Measurements from ENCODE around the gene TUBGCP6.

TUBGCP6 gene, protein sequence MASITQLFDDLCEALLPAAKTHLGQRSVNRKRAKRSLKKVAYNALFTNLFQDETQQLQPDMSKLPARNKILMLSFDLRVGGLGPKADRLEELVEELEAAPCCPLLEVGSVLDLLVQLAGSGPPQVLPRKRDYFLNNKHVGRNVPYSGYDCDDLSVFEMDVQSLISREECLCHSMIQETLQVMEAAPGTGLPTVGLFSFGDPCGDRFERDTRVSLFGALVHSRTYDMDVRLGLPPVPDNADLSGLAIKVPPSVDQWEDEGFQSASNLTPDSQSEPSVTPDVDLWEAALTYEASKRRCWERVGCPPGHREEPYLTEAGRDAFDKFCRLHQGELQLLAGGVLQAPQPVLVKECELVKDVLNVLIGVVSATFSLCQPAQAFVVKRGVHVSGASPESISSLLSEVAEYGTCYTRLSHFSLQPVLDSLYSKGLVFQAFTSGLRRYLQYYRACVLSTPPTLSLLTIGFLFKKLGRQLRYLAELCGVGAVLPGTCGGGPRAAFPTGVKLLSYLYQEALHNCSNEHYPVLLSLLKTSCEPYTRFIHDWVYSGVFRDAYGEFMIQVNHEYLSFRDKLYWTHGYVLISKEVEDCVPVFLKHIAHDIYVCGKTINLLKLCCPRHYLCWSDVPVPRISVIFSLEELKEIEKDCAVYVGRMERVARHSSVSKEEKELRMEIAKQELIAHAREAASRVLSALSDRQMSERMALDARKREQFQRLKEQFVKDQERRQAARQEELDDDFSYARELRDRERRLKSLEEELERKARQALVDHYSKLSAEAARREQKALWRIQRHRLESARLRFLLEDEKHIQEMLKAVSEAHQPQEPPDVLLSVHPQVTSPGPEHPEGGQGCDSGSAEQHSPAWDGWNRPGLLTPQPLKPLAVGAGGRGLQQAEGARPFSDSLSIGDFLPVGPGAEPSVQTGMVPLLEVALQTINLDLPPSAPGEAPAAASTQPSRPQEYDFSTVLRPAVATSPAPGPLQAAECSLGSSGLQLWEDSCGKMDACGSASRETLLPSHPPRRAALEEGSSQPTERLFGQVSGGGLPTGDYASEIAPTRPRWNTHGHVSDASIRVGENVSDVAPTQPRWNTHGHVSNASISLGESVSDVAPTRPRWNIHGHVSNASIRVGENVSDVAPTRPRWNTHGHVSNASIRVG (N-terminal part only)

DNA sequence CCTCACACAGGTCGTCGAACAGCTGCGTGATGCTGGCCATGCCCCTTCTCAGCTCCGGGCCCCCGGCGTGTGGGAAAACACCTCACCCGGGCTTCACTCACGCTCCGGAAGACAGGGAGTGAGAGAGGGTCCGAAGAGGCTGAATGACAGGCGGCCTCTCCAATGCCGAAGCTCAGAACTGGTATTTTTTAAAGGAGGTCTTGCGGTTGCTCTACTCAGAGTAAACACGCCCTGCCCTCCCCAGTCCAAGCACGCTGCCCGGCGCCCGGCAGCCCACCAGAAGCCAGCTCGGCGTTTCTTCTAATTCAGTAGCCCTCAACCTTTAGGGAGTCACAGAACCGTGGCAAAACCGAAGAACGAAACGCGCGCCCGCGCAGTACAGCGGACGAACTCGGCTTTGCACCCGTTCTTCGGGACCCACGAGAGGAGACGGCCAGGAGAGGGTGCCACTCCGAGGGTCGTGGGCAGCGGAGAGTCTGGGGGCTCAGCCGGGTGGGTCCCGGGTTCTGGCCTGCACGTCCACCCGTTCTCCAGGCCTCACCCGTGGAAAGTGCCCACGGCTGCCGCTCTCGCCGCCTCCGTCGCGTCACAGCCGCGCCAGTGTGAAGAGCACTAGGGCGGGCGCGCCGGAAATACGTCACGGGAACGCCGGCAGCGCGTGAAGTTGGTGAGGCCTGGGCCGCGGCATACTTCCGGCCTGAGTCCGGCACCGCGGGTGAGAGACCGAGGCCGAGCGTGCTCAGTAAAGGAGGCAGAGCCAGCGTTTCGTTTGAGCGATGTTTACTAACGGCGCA, at the start of gene TUBGCP6:
TSS of gene TUBGCP6 (minus strand) at position 604 of the 794 bp plus-strand sequence. CDS start at position 40, 564 bp downstream.
- DNase-seq (ENCODE audit: low spot score) = peak; percentile 93

DNA sequence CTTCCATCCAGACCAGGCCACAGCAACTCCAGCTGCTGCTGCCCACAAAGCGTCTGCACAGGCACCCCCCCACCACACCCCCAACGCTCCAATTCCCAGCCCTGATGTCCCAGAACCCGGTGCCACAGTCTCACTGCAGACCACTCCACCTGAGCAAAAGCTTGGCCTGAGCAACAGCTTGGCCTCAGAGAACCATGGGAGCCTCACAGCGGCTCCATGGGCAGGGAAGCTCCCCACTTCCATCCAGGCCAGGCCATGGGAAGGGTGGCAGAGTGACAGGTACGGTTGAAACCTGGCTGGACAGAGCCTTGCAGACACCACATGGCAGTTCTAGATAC, 49.5 kb upstream of the TUBGCP6 start:
- DNase-seq (ENCODE audit: low spot score) = no peak

DNA sequence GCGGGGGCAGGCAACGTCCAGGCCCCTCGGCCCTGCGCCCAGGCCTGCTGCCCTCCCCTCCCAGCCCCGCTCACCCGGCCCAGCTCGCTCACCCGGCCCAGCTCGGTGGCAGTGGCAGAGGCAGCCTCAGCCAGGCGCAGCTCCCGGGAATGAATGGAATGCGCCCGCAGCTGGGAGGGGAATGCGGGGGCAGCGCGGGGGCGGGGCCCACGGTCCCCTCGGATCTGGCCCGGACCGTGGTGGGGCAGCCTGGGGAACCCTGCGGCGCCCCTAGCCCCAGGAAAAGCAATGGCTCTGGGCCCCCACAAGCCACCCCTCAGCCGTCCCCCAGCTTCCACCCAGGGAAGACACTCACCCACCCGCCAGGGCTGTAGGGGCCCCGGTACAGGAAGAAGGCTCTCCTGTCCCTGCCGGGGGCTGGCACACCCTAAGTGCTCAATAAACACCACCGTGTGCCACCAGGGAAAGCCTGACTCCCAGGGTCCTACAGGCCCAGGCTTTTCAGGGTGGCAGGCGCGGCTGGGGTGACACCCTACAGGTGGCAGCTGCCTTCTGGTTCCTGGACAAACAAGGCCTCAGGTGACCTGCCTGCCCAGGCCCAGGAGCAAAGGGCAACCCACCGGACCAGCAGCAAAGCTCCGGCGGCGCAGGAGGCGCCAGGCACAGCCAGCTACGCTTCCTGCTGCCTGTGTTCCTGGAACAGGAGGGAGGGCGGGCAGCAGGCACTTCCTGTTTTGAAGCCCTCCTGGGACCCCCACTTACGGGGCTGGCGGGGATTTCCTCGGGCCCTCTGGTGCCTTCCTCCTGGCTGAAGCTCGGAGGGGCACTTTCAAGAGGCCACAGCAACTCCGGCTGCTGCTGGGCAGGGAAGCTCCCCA, 48.9 kb upstream of the TUBGCP6 start:
- no peak for DNase-seq (ENCODE audit: low spot score)

DNA sequence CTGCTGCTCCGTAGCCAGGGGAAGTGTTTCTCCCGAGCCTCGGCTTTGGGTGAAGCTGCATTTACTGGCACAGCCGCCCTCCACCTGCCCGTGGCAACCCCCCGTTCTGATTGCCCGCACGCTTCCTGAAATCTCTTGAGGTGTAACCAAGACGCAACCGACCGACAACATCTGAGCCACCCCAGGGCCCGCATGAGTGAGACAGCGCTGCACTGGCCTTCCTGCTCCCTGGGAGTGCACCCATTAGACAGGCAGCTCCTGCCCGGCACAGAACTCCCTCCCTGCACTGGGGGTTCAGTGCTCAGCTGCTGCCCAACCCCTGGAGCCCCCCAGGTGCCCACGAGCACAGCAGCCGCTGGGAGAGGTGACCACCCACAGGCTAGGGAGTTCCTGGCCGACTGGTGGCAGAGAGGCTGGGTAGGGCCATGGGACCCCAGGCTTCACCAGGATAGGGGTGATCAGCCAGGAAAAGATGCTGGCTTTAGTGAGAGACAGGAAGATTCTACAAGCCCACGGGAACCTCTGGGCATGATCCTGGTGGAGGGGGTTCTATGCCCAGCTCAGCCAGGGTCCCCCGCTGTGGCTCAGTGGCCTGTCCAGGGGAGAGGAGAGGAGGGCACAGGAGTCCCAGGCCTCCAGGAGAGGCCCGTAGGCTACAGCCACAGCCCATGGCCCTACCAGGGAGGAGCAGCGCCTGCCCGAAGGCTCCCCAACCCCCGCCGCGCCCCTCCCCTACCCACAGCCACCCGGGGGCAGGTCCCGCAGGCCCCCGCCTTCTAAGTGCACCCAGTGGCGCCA, 48.0 kb upstream of the TUBGCP6 start:
- no peak for DNase-seq (ENCODE audit: low spot score)

DNA sequence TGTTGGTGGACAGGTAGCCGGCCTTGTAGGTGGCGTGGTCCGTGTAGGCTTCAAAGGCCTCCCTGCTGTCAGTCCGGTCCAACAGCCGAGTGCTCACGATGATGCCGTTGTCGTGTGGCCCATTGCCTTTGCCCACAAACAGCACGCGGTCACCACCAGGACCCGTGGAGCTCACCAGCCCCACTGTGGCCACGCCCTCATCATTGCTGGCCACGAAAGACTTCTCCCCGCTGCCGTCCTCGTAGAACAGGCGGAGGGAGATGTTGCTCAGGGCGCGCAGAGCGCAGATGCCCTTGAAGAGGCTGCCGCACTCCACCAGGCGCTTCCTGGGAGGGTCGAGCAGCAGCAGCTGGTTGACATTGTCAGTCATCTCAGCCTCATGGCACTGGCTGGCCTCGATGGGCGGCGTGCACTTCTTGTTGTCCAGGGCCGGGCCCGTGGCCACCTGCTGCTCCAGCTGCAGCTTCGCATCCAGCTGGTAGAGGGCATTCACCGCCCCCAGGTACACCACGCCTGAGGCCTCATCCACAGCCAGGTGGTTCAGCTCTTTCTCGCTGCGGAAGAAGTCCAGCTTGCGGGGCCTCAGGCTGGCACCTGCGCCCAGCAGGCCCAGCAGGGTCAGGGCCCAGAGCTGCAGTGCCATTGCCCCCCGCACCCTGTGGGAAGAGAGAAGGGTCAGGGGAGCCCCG, 45.3 kb upstream of the TUBGCP6 start:
- DNase-seq (ENCODE audit: low spot score) = no peak

DNA sequence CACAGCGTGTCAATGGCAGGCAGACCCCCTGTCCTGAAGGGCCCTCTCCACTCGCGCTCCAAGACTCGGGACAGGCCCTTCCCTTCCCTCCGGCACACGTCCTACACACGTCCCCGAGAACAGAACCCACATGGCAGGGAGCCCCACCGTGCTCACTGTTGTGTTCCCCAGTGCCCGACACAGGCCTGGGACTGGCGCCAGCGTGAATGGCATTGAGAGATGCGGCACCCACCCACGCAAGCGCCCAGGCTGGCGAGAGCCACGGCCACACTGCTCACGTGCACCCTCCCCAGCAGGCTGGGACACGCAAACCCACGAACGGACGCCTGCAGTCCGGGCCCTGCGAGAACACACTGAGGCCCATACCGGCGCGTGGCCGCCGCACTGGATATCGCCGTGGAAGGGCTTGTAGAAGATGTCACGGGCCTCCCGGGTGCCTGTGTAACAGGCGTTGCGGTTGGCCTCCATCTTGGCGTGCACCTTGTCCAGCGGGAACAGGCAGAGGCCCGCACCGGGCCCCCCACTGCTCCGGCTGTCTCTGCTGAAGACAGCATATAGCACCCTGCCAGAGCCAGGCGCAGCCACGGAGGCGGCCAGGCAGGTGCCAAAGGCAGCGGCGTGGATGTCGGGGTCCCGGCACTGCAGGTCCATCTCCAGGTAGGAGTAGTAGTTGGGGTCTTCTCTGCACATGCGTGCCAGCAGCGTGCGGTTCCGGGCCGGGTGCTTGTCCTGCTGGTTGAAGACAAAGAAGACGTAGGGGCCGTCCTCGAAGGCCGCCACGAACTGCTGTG, 44.5 kb upstream of the TUBGCP6 start:
- DNase-seq (ENCODE audit: low spot score) = no peak

DNA sequence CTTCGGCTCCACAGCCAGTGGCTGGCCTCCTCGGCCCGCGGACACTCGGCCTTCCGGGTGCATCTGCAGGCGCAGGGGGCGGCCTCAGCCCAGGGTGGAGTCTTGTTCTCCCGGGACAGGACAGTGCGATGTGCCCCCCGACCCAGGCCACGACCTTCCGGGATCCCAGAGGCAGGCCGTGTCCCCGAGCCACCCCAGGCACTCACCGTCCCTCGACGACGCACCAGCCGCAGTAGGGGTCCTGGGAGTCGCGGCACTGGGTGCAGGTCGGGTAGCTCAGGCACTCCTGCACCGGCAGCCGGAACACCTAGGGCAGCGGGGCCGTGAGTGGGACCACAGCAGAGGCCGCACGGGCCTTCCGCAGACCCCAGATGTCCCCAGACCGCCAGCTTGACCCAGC, 42.9 kb upstream of the TUBGCP6 start:
- DNase-seq (ENCODE audit: low spot score) = no peak

DNA sequence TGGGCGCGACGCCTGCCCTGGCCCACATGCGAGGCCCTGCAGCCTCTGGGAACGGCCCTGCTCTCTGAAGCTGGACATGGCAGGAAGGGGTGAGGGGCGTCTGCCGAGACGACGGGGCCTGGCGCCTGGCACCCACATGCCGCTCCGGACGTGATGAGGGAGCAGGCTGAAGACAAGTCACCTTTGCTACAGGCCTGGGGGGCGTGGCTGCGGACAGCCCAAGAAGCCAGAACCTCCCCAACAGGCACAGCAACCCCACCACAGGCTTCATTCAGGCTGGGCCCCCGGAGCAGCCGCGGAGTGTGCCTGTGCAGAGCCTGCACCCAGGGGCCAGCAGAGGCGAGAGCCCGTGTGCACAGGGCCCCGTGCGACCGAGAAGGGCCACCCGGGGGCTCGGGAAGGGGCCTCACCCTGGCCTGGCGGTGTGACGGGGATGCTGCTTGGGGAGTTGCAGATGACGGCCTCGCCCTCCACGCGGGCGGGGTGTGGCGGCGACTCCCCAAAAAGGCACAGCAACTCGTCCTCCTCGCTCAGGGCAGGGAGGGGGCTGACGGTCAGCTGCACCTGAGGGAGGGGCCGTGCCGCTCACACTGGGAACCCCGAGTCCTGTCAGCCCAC, 42.0 kb upstream of the TUBGCP6 start:
- DNase-seq (ENCODE audit: low spot score) = no peak

DNA sequence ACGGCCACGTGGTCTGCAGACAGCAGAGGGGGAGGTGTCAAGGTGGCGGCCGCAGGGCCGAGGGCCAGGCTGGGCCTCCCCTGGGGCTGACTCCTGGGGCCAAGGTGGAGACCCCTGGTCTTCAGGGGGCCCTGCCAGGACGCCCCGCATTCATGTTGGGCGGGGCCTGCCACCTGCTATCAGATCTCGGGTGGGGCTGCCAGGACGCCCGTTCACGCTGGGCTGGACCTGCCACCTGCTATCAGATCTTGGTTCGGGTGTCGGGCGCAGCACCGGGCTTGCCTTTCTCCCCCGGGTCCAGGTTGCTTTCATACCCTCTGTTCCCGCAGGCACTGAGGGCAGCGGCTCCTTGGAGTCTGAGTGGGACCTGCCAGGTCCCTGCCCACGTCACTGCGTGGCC, 41.5 kb upstream of the TUBGCP6 start:
- DNase-seq (ENCODE audit: low spot score) = no peak

DNA sequence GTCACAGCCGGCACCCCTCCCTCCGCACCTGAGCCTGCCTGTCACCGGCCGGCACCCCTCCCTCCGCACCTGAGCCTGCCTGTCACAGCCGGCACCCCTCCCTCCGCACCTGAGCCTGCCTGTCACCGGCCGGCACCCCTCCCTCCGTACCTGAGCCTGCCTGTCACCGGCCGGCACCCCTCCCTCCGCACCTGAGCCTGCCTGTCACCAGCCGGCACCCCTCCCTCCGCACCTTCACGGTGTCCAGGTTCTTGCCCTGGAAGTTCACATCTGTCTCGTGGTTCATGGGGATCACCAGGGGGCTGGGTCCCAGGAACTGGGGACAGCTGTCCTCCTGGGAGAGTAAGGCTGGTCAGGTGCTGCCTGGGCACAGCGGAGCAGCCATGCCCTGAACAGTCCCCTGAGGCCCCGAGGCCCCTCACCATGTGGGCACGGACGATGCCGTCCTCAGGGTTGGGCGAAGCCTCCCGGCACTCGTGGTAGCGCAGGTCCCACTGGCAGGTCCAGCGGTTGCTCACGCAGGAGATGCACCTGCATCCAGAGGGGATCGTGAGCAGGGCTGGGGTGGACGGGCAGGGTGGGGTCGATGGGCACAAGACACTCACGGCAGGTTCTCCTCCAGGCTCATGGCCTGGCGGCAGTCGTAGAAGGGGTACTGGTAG, 40.9 kb upstream of the TUBGCP6 start:
- no peak for DNase-seq (ENCODE audit: low spot score)

DNA sequence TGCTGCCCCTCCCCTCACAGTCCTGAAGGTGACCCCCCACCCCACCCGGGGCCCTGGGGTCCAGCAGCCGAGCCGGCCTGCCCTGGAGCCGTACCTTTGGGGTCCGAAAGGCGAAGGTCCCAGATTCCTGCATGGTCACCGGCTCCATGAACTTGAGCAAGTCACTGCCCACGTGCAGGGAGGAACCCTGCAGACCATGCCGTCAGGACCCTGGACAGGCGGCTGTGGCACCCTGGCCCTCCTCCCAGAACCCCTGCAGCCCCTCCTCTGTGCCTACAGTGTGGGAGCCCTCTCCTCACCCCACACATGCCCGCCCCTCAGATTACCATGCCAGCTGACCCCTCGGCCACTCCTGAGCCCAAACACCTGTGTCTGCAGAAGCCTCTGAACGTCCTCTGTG, 39.7 kb upstream of the TUBGCP6 start:
- no peak for DNase-seq (ENCODE audit: low spot score)

DNA sequence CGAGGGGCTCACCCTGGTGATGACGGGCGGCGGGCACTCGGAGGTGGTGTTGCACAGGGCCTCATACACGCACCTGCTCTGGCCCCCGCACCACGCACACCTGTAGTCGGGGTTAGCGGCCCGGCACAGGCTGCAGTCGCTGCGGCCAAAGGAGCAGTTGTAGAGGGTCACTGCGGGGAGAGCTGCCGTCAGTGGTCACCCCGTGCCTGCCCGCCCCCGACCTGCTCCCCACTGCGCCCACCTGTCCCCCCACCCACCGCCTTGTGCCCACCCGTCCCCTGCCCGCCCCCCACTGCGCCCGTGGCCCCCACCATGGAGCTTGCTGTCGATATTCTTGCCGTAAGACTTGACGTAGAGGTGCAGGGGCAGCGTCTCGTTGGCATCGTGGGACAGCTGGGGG, 39.0 kb upstream of the TUBGCP6 start:
- DNase-seq (ENCODE audit: low spot score) = no peak

DNA sequence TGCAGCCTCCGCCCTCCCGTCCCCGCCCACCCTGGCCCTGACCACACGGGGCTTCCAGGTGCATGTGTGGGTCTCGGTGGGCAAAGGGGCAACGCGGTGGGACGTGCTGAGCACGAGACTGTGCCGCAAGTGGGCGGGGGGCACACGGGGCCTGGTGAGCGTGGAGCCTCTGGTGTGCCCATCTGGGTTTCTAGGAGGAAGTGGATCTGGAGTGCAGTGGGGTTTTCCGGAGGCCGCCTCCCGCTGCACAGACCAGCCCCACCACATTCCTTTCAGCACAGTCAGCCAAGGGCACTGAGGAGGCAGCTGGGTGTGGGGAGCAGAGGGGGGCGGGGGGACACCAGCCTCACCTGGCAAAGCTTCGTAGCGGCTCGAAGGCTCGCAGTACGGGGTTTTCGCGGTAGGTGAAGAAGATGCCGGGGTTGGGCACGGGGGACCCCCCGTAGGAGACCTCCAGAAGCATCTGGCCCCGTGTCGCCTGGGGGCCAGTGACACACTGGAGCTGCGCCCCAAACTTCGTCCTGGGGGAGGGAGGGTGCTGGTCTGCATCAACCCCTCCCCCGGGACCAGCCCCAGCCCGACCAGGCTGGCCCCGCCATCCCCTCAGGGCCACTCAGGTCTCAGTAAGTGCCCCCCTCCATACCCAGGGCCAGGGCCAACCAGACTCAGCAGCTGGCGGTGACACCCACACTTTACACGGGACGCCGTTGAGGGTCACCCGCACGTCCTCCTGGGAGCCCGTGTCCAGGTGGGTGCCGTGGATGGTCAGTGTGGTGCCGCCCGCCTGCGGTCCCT, 37.7 kb upstream of the TUBGCP6 start:
- DNase-seq (ENCODE audit: low spot score) = no peak

DNA sequence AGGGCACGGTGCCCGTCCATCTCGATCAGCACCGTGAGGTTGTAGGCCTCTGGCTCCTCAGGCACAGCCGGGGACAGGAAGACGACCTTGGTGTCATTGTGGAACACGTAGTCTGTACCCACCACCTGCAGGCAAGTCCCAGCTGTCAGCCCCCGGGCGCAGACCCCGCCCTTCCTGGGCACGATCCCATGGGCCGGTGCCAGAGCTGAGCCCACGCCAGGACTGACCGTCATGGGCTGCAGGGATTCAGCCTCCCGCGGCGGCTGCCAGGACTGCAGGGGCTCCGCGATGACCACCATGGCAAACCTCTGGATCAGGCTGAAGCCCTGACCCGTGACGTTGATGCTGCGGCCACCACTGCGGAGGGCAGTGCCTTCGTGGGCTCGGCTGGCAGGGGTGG, 37.1 kb upstream of the TUBGCP6 start:
- no peak for DNase-seq (ENCODE audit: low spot score)

DNA sequence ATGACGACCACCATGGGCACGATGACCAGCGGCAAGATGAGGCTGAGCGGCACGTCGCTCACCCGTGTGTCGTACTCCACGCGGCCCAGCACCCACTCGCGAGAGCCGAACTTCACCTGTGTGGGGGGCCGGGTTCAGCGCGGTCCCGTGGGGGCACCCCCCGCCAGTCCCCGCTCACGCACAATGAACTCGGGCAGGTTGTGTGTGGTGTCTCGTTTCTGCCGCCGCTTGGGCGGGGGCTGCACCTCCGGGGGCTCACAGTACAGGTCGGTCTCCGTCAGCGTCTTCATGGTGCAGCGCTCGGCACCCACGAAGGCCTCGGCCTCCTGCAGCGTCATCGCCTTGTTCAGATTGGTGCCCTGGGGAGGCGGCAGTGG, 36.5 kb upstream of the TUBGCP6 start:
- DNase-seq (ENCODE audit: low spot score) = no peak

DNA sequence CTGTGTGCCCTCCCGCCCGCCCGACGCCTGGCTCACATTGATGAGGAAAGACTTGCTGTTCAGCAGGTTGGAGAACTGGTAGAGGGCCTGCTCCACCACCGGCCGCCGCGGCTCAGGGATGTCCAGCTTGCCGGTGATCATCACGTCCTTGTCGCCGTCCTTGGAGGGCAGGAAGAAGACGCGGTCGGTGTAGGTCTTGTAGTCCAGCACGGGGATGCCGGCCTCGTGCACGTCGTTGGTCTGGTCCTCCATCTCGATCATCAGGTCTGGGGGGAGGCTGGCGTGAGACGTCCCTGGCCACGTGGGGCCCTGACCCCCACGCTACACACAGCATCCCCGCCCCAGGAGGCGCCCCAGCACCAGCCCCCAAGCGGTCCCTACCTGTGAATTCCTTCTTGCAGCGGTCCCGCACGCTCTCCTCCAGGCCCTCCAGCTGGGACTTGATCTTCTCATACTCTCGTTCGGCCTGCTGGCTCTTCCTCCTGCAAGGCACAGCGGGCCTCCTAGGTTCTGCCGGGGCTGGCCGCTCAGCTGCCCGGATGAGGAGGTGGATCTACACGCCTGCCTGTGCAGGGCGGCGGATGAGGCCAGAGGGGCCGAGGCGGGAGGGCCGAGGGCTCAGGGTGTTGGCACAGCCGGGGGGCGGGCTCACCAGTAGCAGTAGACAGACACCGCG, 36.0 kb upstream of the TUBGCP6 start:
- no peak for DNase-seq (ENCODE audit: low spot score)
